ENCODE measurements around the gene ACVR1B.

The ACVR1B gene

DNA sequence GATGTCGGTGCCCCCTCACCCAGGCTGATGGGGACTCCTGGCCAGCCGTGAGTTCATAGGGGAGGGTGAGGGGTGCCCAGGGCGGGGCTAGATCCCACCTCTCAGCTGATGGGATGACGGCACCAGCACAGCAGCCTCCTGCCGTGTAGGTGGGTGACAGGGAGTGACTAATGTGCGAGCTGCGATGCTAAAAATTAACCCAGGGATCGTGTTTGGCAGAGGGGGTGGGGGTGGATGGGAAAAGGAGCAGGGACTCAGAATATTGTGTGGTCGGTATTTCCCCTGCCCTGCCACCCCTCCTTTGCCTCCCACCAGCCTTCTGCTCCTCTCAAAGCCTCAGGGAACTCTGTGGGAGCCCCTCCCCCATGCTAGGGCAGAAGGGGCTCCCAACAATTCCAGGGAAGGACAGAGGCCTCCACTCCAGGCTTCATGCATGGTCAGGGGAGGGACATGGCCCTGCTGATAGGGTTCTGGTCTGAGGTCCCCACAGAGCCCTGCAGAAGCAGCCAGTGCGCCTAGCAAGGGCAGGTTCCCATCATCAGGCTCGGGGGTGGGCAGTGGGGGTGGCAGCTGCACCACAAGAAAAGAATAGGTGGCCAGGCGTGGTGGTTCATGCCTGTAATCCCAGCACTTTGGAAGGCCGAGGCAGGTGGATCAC lies 67.7 kb downstream of the ACVR1B start:
- Histone ChIP-seq H3K27ac (ENCODE audit: low read depth, low read length) (no peak overlapping the region), H3K36me3 (ENCODE audit: control insufficient read depth, insufficient read depth, low read length) (no peaks in the 10 kb centered on the region), H3K4me3 (ENCODE audit: low read length) (no peak overlapping the region), H3K27me3 (ENCODE audit: control insufficient read depth, insufficient read depth, low read length) (no peaks in the 10 kb centered on the region), H3K4me1 (ENCODE audit: control insufficient read depth, insufficient read depth, low read length) (peaks cover 3% of the 10 kb centered on the region), H3K9ac (ENCODE audit: low read length) (no peak overlapping the region)

DNA sequence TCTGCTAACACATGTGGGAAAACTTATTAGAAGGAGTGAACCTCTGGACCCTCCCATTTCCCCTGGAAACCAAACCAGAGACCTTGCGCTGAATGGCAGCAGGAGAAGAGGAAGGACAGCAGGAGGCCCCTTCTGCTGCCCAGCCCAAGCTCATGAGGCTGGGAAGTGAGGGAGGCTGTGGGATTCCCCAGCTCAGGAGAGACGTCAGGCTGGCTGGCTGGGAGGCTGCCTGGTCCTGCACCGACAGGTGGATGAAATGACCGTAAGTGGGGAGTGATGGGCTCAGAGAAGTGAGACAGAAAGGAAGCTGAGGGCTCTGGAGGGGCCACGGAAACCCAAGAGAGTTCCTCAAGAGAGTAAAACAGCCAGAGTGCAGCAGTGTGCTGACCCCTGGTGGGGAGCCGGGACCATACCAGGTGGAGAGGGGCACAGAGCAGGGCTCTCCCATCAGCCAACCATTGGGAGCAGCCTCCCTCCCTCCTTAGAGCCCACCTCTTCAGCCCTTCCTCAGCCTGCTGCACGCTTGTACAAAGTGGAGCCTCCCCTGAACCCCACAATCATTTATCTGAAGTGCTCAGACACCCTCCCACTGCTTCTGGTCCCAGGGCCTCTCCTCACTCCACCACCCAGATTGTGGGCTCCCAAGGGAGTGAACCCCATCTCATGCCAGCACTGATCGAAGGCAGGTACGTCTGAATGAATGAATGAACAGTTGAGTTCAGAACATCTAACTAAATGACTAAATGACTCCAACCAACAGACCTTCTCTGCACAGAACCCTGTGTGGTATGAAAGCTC lies 69.2 kb downstream of the ACVR1B start:
- H3K4me1 ChIP-seq (ENCODE audit: control insufficient read depth, insufficient read depth, low read length): peaks cover 3% of the 10 kb centered on the region
- H3K27ac ChIP-seq (ENCODE audit: low read depth, low read length): no peak overlapping the region

DNA sequence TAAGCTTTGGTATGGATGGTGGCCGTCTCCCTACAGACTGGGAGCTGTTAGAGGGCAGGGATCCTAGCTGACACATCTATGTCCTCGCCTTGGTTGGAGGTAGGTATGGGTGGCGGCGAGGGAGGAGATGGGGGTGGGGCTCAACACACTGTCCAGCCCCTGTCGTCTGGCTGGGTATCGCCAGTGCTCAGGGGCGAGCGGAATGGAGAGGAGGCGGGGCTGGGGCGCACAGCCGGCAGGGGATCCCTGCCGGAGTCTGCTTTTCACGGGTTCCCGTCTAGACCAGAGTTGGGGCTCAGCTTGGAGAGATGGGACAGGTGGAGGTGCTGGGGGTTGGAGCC lies 71.3 kb downstream of the ACVR1B start:
- Histone ChIP-seq H3K4me1 (ENCODE audit: control insufficient read depth, insufficient read depth, low read length) (peaks cover 15% of the 10 kb centered on the region), H3K27ac (ENCODE audit: low read depth, low read length) (no peak overlapping the region), H3K4me3 (ENCODE audit: low read length) (peak overlapping the region; percentile 61), H3K36me3 (ENCODE audit: control insufficient read depth, insufficient read depth, low read length) (no peaks in the 10 kb centered on the region), H3K9ac (ENCODE audit: low read length) (no peak overlapping the region), H3K27me3 (ENCODE audit: control insufficient read depth, insufficient read depth, low read length) (no peaks in the 10 kb centered on the region)

More for the DNA sequence above, 69.2 kb downstream of the ACVR1B start:
- no peaks in the 10 kb centered on the region for H3K27me3 ChIP-seq (ENCODE audit: control insufficient read depth, insufficient read depth, low read length)
- no peak overlapping the region for H3K4me3 ChIP-seq (ENCODE audit: low read length)
- H3K36me3 ChIP-seq (ENCODE audit: control insufficient read depth, insufficient read depth, low read length): no peaks in the 10 kb centered on the region
- no peak overlapping the region for H3K9ac ChIP-seq (ENCODE audit: low read length)

DNA sequence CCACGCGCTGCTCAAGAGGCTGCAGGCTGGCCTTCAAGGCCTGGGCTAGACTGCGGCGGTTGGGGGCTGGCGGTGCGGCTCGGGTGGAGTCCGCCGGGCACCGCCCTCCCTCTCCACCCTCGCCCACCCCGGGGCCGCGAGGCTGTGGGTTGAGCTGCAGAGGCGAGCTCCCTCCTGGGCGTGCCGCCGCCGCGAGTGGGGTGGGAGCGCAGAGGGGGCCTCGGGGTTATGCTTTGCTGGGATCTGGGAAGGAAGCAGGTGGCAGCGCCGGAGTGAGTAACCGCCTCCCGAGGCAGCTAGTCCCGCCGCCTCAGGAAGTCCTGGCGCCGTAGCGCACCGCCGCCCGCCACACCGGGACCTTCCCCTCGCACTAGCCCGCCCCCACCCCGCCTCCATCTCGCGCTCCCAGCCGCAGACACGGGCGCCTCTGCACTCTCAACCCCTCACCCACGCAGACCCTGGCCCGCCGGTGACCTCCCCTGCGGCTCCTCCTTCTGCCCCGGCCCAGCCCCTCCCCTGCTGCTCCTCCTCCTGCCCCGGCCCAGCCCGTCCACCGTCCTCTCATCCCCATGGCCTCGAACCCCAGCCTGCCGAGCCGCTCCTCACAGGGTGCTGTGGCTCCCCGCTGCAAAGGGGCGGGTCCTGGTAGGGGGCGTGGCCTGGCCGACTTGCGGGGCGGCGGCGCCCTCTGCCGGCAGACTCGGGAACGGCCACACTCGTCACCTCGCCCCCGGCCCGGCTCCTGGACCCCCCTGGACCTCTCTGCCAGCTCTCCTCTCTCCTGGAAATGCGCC lies 71.9 kb downstream of the ACVR1B start:
- H3K4me1 ChIP-seq (ENCODE audit: control insufficient read depth, insufficient read depth, low read length): peaks cover 15% of the 10 kb centered on the region
- H3K9ac ChIP-seq (ENCODE audit: low read length): no peak overlapping the region
- no peaks in the 10 kb centered on the region for H3K36me3 ChIP-seq (ENCODE audit: control insufficient read depth, insufficient read depth, low read length)
- no peak overlapping the region for H3K27ac ChIP-seq (ENCODE audit: low read depth, low read length)
- H3K4me3 ChIP-seq (ENCODE audit: low read length): peak overlapping the region; percentile 61
- no peaks in the 10 kb centered on the region for H3K27me3 ChIP-seq (ENCODE audit: control insufficient read depth, insufficient read depth, low read length)

DNA sequence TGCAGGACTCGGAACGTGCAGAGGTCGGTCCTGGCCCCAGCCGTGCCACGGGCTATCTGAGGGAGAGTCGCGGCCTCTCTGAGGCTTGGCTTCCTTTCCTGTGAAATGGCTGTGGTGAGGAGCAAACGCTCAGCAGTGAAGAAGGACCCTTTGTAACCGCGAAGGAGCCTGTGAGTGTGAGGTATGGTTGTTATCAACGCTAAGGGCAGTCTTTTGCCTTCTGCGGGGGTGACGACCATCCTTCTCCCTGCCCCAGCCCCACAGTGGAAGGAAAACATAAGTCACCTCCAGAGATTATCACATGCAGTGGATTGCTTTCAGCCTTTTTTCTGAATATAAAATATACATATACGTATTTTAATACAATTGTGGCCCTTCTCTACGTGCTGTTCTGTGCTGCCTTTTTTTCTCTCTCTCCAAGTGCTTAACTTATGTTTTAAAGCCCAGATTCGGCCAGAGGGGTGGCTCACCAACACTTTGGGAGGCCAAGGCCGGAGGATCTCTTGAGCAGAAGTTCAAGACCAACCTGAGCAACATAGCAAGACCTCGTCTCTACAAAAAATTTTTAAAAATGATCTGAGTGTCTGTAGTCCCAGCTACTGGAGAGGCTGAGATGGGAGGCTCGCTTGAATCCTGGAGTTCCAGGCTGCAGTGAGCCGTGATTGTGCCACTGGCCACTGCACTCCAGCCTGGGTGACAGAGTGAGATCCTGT lies 72.6 kb downstream of the ACVR1B start:
- Histone ChIP-seq H3K9ac (ENCODE audit: low read length) (no peak overlapping the region), H3K27ac (ENCODE audit: low read depth, low read length) (no peak overlapping the region), H3K4me3 (ENCODE audit: low read length) (peak overlapping the region; percentile 61), H3K36me3 (ENCODE audit: control insufficient read depth, insufficient read depth, low read length) (no peaks in the 10 kb centered on the region), H3K4me1 (ENCODE audit: control insufficient read depth, insufficient read depth, low read length) (peaks cover 15% of the 10 kb centered on the region), H3K27me3 (ENCODE audit: control insufficient read depth, insufficient read depth, low read length) (no peaks in the 10 kb centered on the region)

DNA sequence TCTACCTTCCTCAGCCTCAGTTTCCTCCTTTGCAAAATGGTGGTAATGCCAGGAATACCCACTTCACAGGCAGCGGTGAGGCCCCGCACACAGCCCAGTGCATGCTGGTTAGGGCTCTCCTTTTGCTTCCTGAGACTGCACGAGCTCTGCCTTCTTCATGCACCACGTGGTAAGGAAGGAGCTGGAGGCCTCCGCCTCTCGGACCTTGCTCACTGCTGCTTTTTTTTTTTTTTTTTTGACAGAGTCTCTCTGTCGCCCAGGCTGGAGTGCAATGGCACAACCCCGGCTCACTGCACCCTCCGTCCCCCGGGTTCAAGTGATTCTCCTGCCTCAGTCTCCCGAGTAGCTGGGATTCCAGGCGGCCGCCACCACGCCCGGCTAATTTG lies 73.3 kb downstream of the ACVR1B start:
- Histone ChIP-seq H3K4me1 (ENCODE audit: control insufficient read depth, insufficient read depth, low read length) (peaks cover 15% of the 10 kb centered on the region), H3K27me3 (ENCODE audit: control insufficient read depth, insufficient read depth, low read length) (no peaks in the 10 kb centered on the region), H3K27ac (ENCODE audit: low read depth, low read length) (peak overlapping the region; percentile 82), H3K9ac (ENCODE audit: low read length) (no peak overlapping the region), H3K36me3 (ENCODE audit: control insufficient read depth, insufficient read depth, low read length) (no peaks in the 10 kb centered on the region), H3K4me3 (ENCODE audit: low read length) (peak overlapping the region; percentile 64)

DNA sequence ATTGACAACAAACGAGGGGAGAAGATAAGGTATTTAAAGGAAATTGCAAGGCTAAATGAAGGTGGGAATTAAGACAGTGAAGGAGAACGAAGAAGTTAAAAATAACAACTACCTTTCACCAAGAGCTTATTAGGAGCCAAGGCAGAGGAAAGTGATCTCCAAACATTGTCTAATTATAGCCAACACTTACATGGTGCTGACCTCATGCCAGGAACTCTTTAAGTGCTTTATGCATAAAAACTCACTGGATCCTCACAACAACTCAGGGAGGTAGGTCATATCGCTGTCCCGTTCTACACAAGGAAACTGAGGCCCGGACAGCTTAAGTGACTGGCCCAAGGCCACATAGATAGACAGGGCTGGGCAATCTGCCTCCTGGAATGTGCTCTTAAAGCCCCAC lies 74.8 kb downstream of the ACVR1B start:
- no peaks in the 10 kb centered on the region for H3K36me3 ChIP-seq (ENCODE audit: control insufficient read depth, insufficient read depth, low read length)
- H3K9ac ChIP-seq (ENCODE audit: low read length): no peak overlapping the region
- peaks cover 15% of the 10 kb centered on the region for H3K4me1 ChIP-seq (ENCODE audit: control insufficient read depth, insufficient read depth, low read length)
- peak overlapping the region; percentile 29 for H3K4me3 ChIP-seq (ENCODE audit: low read length)
- no peaks in the 10 kb centered on the region for H3K27me3 ChIP-seq (ENCODE audit: control insufficient read depth, insufficient read depth, low read length)
- peak overlapping the region; percentile 82 for H3K27ac ChIP-seq (ENCODE audit: low read depth, low read length)

DNA sequence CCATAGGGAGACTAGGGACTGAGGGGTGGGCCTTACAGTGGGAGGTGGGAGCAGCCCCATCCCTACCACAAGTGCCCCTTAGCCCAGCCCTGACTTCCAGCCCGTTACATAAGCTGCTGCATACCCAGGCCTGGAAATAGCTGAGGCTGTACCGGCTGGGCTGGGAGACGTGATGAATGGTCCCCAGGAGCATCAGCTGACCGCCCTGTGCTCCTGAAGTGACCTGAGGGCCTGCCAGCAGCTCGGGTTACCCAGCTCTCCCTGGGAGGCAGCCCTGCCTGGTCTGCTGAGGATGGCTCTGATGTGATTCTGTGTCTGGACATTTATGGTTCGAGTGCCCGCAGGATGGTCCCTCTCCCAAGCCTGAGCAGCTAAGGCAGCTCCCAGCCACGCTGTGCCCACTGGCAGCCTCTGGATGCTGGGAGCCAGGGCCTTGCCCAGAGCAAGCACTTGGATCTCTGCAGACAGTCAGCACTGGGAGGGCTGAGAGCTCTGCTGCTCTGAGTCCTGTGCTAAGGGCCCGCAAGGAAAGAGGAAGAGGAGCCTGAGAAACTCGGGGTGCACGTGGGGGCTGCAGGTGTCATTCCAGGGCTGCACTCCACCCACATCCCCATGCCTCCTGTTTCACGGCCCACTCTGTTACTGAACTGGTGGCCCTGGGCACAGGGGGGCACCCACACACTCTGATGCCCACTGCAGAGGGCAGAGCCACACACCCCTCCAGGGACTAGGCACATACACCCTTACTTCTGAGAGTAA lies 75.8 kb downstream of the ACVR1B start:
- no peaks in the 10 kb centered on the region for H3K27me3 ChIP-seq (ENCODE audit: control insufficient read depth, insufficient read depth, low read length)
- no peaks in the 10 kb centered on the region for H3K36me3 ChIP-seq (ENCODE audit: control insufficient read depth, insufficient read depth, low read length)
- H3K4me3 ChIP-seq (ENCODE audit: low read length): no peak overlapping the region
- peaks cover 19% of the 10 kb centered on the region for H3K4me1 ChIP-seq (ENCODE audit: control insufficient read depth, insufficient read depth, low read length)
- H3K9ac ChIP-seq (ENCODE audit: low read length): no peak overlapping the region
- peak overlapping the region; percentile 82 for H3K27ac ChIP-seq (ENCODE audit: low read depth, low read length)

DNA sequence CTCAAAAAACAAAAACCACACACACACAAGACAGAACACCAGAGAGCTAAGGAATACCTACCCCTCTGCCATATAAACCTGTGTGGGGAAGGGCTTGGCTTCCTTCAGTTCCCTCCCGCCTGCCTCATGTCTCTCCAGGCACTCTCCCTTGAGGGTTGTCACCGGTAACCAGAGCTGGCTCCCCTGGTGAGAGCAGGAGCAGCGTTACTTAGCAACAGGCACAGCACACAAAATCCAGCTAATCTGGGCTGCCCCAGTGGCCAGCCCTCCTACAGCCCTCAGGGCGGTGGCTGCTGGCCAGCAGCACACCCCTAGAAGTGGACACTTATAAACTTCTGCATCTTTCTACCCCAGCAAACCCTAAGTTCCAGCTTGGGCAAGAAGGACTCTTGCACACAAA lies 78.2 kb downstream of the ACVR1B start:
- Histone ChIP-seq H3K9ac (ENCODE audit: low read length) (no peak overlapping the region), H3K4me1 (ENCODE audit: control insufficient read depth, insufficient read depth, low read length) (peaks cover 23% of the 10 kb centered on the region), H3K4me3 (ENCODE audit: low read length) (no peak overlapping the region), H3K36me3 (ENCODE audit: control insufficient read depth, insufficient read depth, low read length) (no peaks in the 10 kb centered on the region), H3K27ac (ENCODE audit: low read depth, low read length) (no peak overlapping the region), H3K27me3 (ENCODE audit: control insufficient read depth, insufficient read depth, low read length) (no peaks in the 10 kb centered on the region)

DNA sequence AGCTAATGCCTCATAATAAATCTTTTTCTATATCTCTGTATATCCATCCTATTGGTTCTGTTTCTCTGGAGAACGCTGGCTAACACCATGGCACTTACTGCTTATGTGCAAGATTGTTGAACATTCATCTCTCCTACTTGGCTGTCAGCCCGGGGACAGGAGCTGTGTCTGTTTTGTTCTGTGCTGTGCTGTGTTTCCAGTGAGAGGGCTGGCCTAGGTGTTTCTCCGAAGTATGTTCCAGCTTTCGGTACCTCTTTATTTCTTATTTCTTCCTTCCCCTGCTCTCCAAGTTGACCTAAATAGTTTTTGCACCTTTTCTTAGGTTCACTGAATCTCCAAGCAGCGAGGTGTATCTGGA lies 80.9 kb downstream of the ACVR1B start:
- H3K9ac ChIP-seq (ENCODE audit: low read length): no peak overlapping the region

DNA sequence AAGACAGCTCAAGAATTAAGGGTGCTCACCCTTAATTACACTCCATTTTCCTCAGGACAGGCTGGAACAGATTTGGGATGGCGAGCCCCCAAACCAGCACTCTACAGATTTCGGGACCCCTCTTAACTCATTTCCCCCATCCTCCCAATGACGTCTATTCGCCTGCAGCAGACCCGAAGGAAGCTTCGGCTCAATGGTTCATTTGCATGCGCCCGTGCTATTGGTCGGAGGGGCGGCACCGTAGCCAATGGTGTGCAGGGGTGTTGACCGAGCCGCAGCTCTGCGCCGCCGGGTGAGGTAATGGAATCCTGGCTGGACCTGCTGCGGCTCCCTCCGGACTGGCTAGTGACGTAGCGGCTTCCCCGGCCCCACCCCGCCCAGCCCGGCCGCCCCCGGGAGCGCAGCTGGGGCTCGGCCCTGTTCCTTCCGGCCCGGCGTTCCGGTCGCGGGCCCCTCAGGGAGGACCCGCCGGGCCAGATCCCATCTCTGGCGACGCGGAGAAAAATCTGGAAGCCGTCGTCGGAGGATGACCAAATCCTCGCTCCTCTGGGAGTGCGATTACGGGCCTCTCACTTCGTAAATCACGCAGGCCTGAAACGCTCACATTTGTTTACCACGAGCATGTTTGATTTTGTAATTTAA lies 81.4 kb downstream of the ACVR1B start:
- Histone ChIP-seq H3K4me3 (ENCODE audit: low read length) (peak overlapping the region; percentile 61), H3K4me1 (ENCODE audit: control insufficient read depth, insufficient read depth, low read length) (peaks cover 15% of the 10 kb centered on the region), H3K27me3 (ENCODE audit: control insufficient read depth, insufficient read depth, low read length) (no peaks in the 10 kb centered on the region), H3K27ac (ENCODE audit: low read depth, low read length) (peak overlapping the region; percentile 98), H3K9ac (ENCODE audit: low read length) (peak overlapping the region; percentile 57), H3K36me3 (ENCODE audit: control insufficient read depth, insufficient read depth, low read length) (no peaks in the 10 kb centered on the region)

More for the DNA sequence above, 80.9 kb downstream of the ACVR1B start:
- Histone ChIP-seq H3K36me3 (ENCODE audit: control insufficient read depth, insufficient read depth, low read length) (no peaks in the 10 kb centered on the region), H3K27ac (ENCODE audit: low read depth, low read length) (peak overlapping the region; percentile 98), H3K27me3 (ENCODE audit: control insufficient read depth, insufficient read depth, low read length) (no peaks in the 10 kb centered on the region), H3K4me3 (ENCODE audit: low read length) (peak overlapping the region; percentile 61), H3K4me1 (ENCODE audit: control insufficient read depth, insufficient read depth, low read length) (peaks cover 15% of the 10 kb centered on the region)
